ENCODE results near the gene UBAP1L.
"Not testable (repeated sequence)": the region's sequence is repeated elsewhere in the genome, so short reads cannot be mapped to it uniquely, and the experiment has no call there.

The UBAP1L gene

GRCh38 chr15:65115086-65115485 lies at the start of gene UBAP1L:
UBAP1L (minus strand) TSS chr15:65115200; CDS start chr15:65106215, 8,985 bp downstream.
- no peak for DNase-seq (ENCODE audit: low read depth)

GRCh38 chr15:65164139-65164538 lies 49.1 kb upstream of the UBAP1L start:
- no peak for DNase-seq (ENCODE audit: low read depth)
- no peak overlapping the region for H3K4me3 ChIP-seq (ENCODE audit: control insufficient read depth, low read depth, low read length)
- no peak for TF ChIP-seq CTCF (IDR thresholded peaks at IDR 0.05; ENCODE audit: control insufficient read depth, insufficient read depth, low read depth, low read length, missing control alignments)

More at GRCh38 chr15:65115086-65115485, at the start of gene UBAP1L:
- TF ChIP-seq CTCF (IDR thresholded peaks at IDR 0.05; ENCODE audit: control insufficient read depth, insufficient read depth, low read depth, low read length, missing control alignments) = no peak
- no peak within 1 kb of the TSS for H3K4me3 ChIP-seq (ENCODE audit: control insufficient read depth, low read depth, low read length)

- TF ChIP-seq CTCF (IDR thresholded peaks at IDR 0.05; ENCODE audit: control insufficient read depth, insufficient read depth, low read depth, low read length, missing control alignments) = no peak
- DNase-seq (ENCODE audit: low read depth) = no peak
- H3K4me3 ChIP-seq (ENCODE audit: control insufficient read depth, low read depth, low read length) = no peak overlapping the region
Measured at GRCh38 chr15:65163041-65163440, 48.0 kb upstream of the UBAP1L start.

- DNase-seq (ENCODE audit: low read depth) = no peak
- no peak for TF ChIP-seq CTCF (IDR thresholded peaks at IDR 0.05; ENCODE audit: control insufficient read depth, insufficient read depth, low read depth, low read length, missing control alignments)
- H3K4me3 ChIP-seq (ENCODE audit: control insufficient read depth, low read depth, low read length) = no peak overlapping the region
Measured at GRCh38 chr15:65156692-65157091, 41.7 kb upstream of the UBAP1L start.

GRCh38 chr15:65154720-65155119 lies 39.7 kb upstream of the UBAP1L start:
- no peak overlapping the region for H3K4me3 ChIP-seq (ENCODE audit: control insufficient read depth, low read depth, low read length)
- no peak for DNase-seq (ENCODE audit: low read depth)
- TF ChIP-seq CTCF (IDR thresholded peaks at IDR 0.05; ENCODE audit: control insufficient read depth, insufficient read depth, low read depth, low read length, missing control alignments) = no peak

GRCh38 chr15:65147902-65148301 lies 32.9 kb upstream of the UBAP1L start:
- TF ChIP-seq CTCF (IDR thresholded peaks at IDR 0.05; ENCODE audit: control insufficient read depth, insufficient read depth, low read depth, low read length, missing control alignments) = no peak
- DNase-seq (ENCODE audit: low read depth) = no peak
- no peak overlapping the region for H3K4me3 ChIP-seq (ENCODE audit: control insufficient read depth, low read depth, low read length)

GRCh38 chr15:65146438-65146837 lies 31.4 kb upstream of the UBAP1L start:
- TF ChIP-seq CTCF (IDR thresholded peaks at IDR 0.05; ENCODE audit: control insufficient read depth, insufficient read depth, low read depth, low read length, missing control alignments) = no peak
- no peak for DNase-seq (ENCODE audit: low read depth)
- H3K4me3 ChIP-seq (ENCODE audit: control insufficient read depth, low read depth, low read length) = no peak overlapping the region

GRCh38 chr15:65138631-65139030 lies 23.6 kb upstream of the UBAP1L start:
- H3K4me3 ChIP-seq (ENCODE audit: control insufficient read depth, low read depth, low read length) = not testable (repeated sequence)

GRCh38 chr15:65137893-65138292 lies 22.9 kb upstream of the UBAP1L start:
- DNase-seq (ENCODE audit: low read depth); H3K4me3 ChIP-seq (ENCODE audit: control insufficient read depth, low read depth, low read length): not testable (repeated sequence)

More at GRCh38 chr15:65138631-65139030, 23.6 kb upstream of the UBAP1L start:
- DNase-seq (ENCODE audit: low read depth) = not testable (repeated sequence)

- not testable (repeated sequence) for DNase-seq (ENCODE audit: low read depth); H3K4me3 ChIP-seq (ENCODE audit: control insufficient read depth, low read depth, low read length)
Measured at GRCh38 chr15:65137089-65137488, 22.1 kb upstream of the UBAP1L start.
